ENCODE results near the gene RNF213.

The RNF213 gene

GRCh38 chr17:80261159-80261894 is 675 bp downstream of the RNF213 start:
- peak overlapping the region; percentile 97 for H3K9ac ChIP-seq (ENCODE audit: low read length)
- peaks cover 56% of the 10 kb centered on the region for H3K79me2 ChIP-seq (ENCODE audit: low read length)
- peak overlapping the region; percentile 97 for H3K4me2 ChIP-seq (ENCODE audit: low read length)
- peak overlapping the region; percentile 92 for H3K27ac ChIP-seq (ENCODE audit: low read length)
- H3K4me3 ChIP-seq (ENCODE audit: low read length): peak overlapping the region; percentile 93
- H2AFZ ChIP-seq (ENCODE audit: low read depth, low read length): no peak overlapping the region
- H3K9me3 ChIP-seq (ENCODE audit: insufficient read depth, low read length): no peaks in the 10 kb centered on the region
- TF ChIP-seq EZH2phosphoT487 (IDR thresholded peaks at IDR 0.05; ENCODE audit: low read depth) (no peak), CTCF (IDR thresholded peaks at IDR 0.05; ENCODE audit: low read depth, low read length) (no peak)
- peaks cover 22% of the 10 kb centered on the region for H4K20me1 ChIP-seq (ENCODE audit: insufficient read depth, low read length)
- H3K27me3 ChIP-seq (ENCODE audit: low read depth, low read length): no peaks in the 10 kb centered on the region
- H3K36me3 ChIP-seq (replicated peaks; ENCODE audit: low read depth, low read length): peaks cover 28% of the 10 kb centered on the region
- H3K4me1 ChIP-seq (ENCODE audit: low read length): peaks cover 69% of the 10 kb centered on the region

GRCh38 chr17:80261895-80262279 is 1.2 kb downstream of the RNF213 start:
- H3K4me1 ChIP-seq (ENCODE audit: low read length): peaks cover 64% of the 10 kb centered on the region
- H4K20me1 ChIP-seq (ENCODE audit: insufficient read depth, low read length): peaks cover 28% of the 10 kb centered on the region
- TF ChIP-seq CTCF (IDR thresholded peaks at IDR 0.05; ENCODE audit: low read depth, low read length) (no peak), EZH2phosphoT487 (IDR thresholded peaks at IDR 0.05; ENCODE audit: low read depth) (no peak)
- peak overlapping the region; percentile 92 for H3K27ac ChIP-seq (ENCODE audit: low read length)
- H3K4me2 ChIP-seq (ENCODE audit: low read length): peak overlapping the region; percentile 97
- no peaks in the 10 kb centered on the region for H3K27me3 ChIP-seq (ENCODE audit: low read depth, low read length)
- H2AFZ ChIP-seq (ENCODE audit: low read depth, low read length): no peak overlapping the region
- peaks cover 61% of the 10 kb centered on the region for H3K79me2 ChIP-seq (ENCODE audit: low read length)
- H3K4me3 ChIP-seq (ENCODE audit: low read length): peak overlapping the region; percentile 93
- peak overlapping the region; percentile 97 for H3K9ac ChIP-seq (ENCODE audit: low read length)
- H3K9me3 ChIP-seq (ENCODE audit: insufficient read depth, low read length): no peaks in the 10 kb centered on the region
- peaks cover 31% of the 10 kb centered on the region for H3K36me3 ChIP-seq (replicated peaks; ENCODE audit: low read depth, low read length)

GRCh38 chr17:80262291-80262690 is 1.6 kb downstream of the RNF213 start:
- Histone ChIP-seq H2AFZ (ENCODE audit: low read depth, low read length) (no peak overlapping the region), H3K79me2 (ENCODE audit: low read length) (peaks cover 64% of the 10 kb centered on the region), H3K9me3 (ENCODE audit: insufficient read depth, low read length) (no peaks in the 10 kb centered on the region), H3K9ac (ENCODE audit: low read length) (peak overlapping the region; percentile 97), H4K20me1 (ENCODE audit: insufficient read depth, low read length) (peaks cover 29% of the 10 kb centered on the region), H3K27me3 (ENCODE audit: low read depth, low read length) (no peaks in the 10 kb centered on the region), H3K4me1 (ENCODE audit: low read length) (peaks cover 60% of the 10 kb centered on the region), H3K4me2 (ENCODE audit: low read length) (peak overlapping the region; percentile 97), H3K27ac (ENCODE audit: low read length) (peak overlapping the region; percentile 92), H3K4me3 (ENCODE audit: low read length) (peak overlapping the region; percentile 93), H3K36me3 (replicated peaks; ENCODE audit: low read depth, low read length) (peaks cover 33% of the 10 kb centered on the region)
- TF ChIP-seq EZH2phosphoT487 (IDR thresholded peaks at IDR 0.05; ENCODE audit: low read depth): no peak
- no peak for TF ChIP-seq CTCF (IDR thresholded peaks at IDR 0.05; ENCODE audit: low read depth, low read length)

- Histone ChIP-seq H3K79me2 (ENCODE audit: low read length) (peaks cover 70% of the 10 kb centered on the region), H3K4me2 (ENCODE audit: low read length) (peak overlapping the region; percentile 97), H3K9me3 (ENCODE audit: insufficient read depth, low read length) (no peaks in the 10 kb centered on the region), H3K36me3 (replicated peaks; ENCODE audit: low read depth, low read length) (peaks cover 38% of the 10 kb centered on the region), H3K4me3 (ENCODE audit: low read length) (peak overlapping the region; percentile 93), H3K4me1 (ENCODE audit: low read length) (peaks cover 55% of the 10 kb centered on the region), H3K27ac (ENCODE audit: low read length) (peak overlapping the region; percentile 92), H2AFZ (ENCODE audit: low read depth, low read length) (no peak overlapping the region), H3K27me3 (ENCODE audit: low read depth, low read length) (no peaks in the 10 kb centered on the region), H4K20me1 (ENCODE audit: insufficient read depth, low read length) (peaks cover 34% of the 10 kb centered on the region), H3K9ac (ENCODE audit: low read length) (peak overlapping the region; percentile 97)
- TF ChIP-seq CTCF (IDR thresholded peaks at IDR 0.05; ENCODE audit: low read depth, low read length): no peak
- TF ChIP-seq EZH2phosphoT487 (IDR thresholded peaks at IDR 0.05; ENCODE audit: low read depth): no peak
Observed at GRCh38 chr17:80262775-80263244, 2.2 kb downstream of the RNF213 start.

All from OCI-LY3 (cell line).